Choroid plexus epithelial cell (primary cell): ENCODE measurements around the gene GOLGA8H.
A peak's percentile ranks its signal among the peaks of the same experiment; 100 is the strongest.
"Not testable (repeated sequence)": the region's sequence is repeated elsewhere in the genome, so short reads cannot be mapped to it uniquely, and the experiment has no call there.

Experiments used
- DNase-seq: peaks from one replicate; pipeline ENCODE4 v3.0.0-alpha.2; 2010; ENCODE audit warnings: low read depth
- H3K4me3 ChIP-seq: 2 replicates; pipeline ENCODE4 v1.5.1; 2011; ENCODE audit warnings: low read depth, mild to moderate bottlenecking, control low read depth, low read length, moderate library complexity
- TF ChIP-seq, protein P1 (sequence below): conservative IDR thresholded peaks from 2 replicates; pipeline ENCODE4 v1.5.1; 2011; ENCODE audit warnings: low read depth, mild to moderate bottlenecking, control low read depth, inconsistent platforms, low read length, moderate library complexity

Gene GOLGA8H

DNA sequence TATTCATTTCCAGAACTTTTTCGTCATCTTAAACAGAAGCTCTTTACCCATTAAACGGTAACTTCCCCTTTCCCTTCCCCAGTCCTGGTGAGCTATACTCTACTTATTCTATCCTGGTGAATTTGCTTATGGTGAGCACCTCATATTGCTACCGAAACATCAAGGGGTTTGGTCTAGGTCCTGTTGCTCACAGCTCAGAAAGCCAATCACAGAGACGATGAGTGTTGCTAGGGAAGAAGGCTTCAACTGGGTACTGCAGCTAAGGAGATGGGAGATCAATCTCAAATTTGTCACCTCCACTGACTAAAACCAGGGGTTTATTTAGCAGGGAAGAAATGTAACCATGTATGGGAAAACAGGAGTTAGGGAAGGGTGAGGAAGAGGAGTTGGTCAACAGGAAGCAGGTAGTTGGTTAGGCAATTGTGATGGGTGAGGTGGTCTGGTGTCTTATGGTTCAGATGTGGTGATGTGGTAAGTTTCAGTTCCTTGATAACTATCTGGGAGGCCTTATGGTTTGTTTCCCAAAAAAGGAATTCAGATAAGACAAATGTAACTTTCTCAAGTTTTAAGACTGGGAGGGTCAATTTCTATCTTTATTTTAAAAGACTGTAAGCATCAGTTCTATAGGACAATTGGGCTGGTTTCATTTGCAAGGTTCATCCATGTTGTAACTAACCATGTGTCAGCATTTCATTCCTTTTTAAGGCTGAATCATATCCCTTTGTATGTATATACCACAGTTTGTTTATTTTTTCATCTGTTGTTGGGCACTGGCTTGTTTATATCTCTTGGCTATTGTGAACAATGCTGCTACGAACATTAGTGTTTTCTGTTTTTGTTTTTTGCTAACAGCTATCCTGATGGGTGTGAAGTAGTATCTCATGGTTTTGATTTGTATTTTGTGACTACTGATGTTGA lies 46.4 kb downstream of the GOLGA8H start:
- DNase-seq, result peak; percentile 38
- H3K4me3 ChIP-seq, result no peak overlapping the region
- TF ChIP-seq, protein P1, sequence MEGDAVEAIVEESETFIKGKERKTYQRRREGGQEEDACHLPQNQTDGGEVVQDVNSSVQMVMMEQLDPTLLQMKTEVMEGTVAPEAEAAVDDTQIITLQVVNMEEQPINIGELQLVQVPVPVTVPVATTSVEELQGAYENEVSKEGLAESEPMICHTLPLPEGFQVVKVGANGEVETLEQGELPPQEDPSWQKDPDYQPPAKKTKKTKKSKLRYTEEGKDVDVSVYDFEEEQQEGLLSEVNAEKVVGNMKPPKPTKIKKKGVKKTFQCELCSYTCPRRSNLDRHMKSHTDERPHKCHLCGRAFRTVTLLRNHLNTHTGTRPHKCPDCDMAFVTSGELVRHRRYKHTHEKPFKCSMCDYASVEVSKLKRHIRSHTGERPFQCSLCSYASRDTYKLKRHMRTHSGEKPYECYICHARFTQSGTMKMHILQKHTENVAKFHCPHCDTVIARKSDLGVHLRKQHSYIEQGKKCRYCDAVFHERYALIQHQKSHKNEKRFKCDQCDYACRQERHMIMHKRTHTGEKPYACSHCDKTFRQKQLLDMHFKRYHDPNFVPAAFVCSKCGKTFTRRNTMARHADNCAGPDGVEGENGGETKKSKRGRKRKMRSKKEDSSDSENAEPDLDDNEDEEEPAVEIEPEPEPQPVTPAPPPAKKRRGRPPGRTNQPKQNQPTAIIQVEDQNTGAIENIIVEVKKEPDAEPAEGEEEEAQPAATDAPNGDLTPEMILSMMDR, result no peak

DNA sequence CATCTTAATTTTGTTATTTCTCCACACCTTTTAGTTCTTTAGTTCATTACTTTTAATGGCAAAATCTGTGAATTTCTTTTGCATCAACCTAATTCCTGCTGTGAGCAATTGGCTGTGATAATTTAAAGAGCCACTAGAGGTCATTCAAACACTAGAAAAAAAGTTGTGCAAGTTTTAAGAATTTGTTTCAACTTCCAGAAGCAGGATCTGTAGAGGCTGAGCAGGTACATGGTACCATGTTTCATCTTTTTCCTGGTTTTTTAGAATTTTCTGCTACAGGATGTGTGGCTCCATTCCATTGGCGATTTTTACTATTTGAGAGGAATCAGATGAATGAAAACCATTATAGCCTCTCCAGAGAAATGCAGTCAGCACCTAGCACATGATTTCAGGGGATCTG lies 57.3 kb downstream of the GOLGA8H start:
- not testable (repeated sequence) for H3K4me3 ChIP-seq
- peak; percentile 49 for DNase-seq
- TF ChIP-seq, protein P1, result peak; percentile 43
